Body of pancreas (tissue), 4 donors: ENCODE measurements around the gene PIK3C2B.

Source experiments
- POLR2A ChIP-seq, 3 donors: fragments of 450-650 bp; IDR thresholded peaks; one replicate each; pipeline ENCODE4 v1.6.1; 2016; ENCODE audit warnings: antibody characterized with exemption in 3 of 3, mild to moderate bottlenecking in 2 of 3
- TF ChIP-seq, protein P1 (sequence below), 7 experiments: fragments of 450-650 bp in 4 of 7; fragments of 200-600 bp in 3 of 7; sonication (generic) in 3 of 7; IDR thresholded peaks; one replicate each; pipeline ENCODE4 v1.5.1; 2016 to 2019; ENCODE audit warnings: antibody characterized with exemption in 7 of 7

- TF ChIP-seq, protein P1, sequence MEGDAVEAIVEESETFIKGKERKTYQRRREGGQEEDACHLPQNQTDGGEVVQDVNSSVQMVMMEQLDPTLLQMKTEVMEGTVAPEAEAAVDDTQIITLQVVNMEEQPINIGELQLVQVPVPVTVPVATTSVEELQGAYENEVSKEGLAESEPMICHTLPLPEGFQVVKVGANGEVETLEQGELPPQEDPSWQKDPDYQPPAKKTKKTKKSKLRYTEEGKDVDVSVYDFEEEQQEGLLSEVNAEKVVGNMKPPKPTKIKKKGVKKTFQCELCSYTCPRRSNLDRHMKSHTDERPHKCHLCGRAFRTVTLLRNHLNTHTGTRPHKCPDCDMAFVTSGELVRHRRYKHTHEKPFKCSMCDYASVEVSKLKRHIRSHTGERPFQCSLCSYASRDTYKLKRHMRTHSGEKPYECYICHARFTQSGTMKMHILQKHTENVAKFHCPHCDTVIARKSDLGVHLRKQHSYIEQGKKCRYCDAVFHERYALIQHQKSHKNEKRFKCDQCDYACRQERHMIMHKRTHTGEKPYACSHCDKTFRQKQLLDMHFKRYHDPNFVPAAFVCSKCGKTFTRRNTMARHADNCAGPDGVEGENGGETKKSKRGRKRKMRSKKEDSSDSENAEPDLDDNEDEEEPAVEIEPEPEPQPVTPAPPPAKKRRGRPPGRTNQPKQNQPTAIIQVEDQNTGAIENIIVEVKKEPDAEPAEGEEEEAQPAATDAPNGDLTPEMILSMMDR (IDR thresholded peaks at IDR 0.05), result no peak
- TF ChIP-seq POLR2A (IDR thresholded peaks at IDR 0.05), result no peak
Measured at GRCh38 chr1:204454476-204454875, 40.1 kb downstream of the PIK3C2B start.
